HEK293T (cell line): ENCODE measurements around the gene CCDC149.

Experiments used
- BHLHE40 ChIP-seq: fragments of 450-650 bp; IDR thresholded peaks from 2 replicates; pipeline ENCODE4 v1.6.1; 2016; ENCODE audit warnings: mild to moderate bottlenecking, moderate library complexity, borderline replicate concordance
- SP1 ChIP-seq: fragments of 450-650 bp; IDR thresholded peaks from 2 replicates; pipeline ENCODE4 v1.6.1; 2017
- SUZ12 ChIP-seq: fragments of 450-650 bp; IDR thresholded peaks from 2 replicates; pipeline ENCODE4 v1.6.1; 2016; ENCODE audit warnings: mild to moderate bottlenecking
- ZNF384 ChIP-seq: fragments of 450-650 bp; IDR thresholded peaks from 2 replicates; pipeline ENCODE4 v1.6.1; 2016

DNA sequence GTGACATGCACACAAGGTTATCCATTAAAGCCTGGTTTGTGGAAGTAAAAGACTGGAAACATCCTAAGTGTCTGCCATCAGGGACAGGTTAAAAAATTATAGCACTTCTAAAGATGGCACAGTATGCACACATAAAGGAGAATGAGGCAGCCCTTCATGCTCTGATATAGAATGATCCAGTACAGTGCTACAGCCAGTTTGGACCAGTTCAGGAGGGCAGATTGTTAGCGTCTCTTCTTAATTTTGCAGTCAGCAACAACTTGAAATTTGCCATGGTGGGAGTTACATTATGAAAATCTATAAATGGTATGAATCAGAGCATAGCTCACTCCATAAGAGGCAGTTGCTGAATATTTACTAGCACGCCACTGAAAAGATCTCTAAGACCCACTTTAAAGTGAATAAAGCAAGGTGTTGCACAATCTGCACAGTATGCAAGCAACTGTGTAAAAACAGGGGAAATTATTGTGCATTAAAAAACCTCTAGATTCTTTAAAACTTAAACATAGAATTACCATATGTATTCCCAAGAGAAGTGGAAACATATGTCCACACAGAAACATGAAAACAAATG, 137.7 kb downstream of the CCDC149 start:
- TF ChIP-seq SP1 (no peak), BHLHE40 (no peak), ZNF384 (no peak), SUZ12 (no peak)
